Measurements from ENCODE around the gene MCF2L2.

DNA sequence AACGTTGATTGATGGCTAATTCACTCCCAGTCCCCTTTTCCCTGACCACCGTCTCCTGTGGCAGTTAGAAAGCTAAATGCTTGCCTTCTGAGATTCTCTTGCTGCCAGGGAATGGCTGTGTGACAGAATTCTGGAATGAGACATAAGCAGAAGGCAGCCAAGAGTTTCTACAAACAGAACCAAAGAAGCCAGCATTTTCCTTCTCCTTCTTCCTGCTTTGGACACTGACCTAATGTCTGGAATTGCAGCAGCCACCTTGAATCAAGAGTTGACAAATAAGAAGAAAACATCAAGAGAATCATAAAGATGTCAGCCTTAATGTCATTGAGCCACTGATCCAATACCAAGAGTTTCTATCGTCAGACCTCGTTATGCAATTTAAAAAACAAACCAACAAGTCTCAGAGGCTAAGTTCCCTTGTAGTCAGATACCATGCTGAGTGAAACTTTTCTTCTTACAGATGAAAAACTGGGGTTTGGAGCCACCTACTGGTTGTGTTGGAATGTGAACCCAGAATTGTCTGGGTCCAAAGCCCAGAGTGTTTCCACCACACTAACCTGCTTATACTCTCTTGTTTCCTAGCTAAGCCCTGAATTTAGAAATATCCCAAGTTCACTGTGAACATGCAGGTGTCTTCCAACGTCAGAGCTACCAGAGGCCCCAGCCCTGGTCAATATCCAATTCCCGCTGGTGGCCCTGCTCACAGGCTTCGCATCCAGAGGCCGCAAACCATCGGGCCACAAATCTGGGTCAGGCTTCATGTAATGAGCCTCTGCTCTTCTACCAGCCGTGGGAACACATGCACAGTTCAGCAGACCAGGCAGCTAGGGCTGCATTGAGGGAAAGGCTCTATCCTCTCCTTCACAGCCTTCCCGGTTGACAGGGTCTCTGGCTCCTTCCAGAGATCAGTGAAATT is 42.5 kb downstream of the MCF2L2 start:
- TF ChIP-seq POLR2AphosphoS5 (IDR thresholded peaks at IDR 0.05; ENCODE audit: borderline replicate concordance, low read depth, low read length) = no peak
- no peak for TF ChIP-seq EZH2 (IDR thresholded peaks at IDR 0.05)
- TF ChIP-seq FOXP2 (optimal IDR thresholded peaks at IDR 0.05; ENCODE audit: control extremely low read depth, extremely low read length, insufficient read depth) = no peak

Measured in SK-N-MC (cell line).